ENCODE data around the gene RAB20.
"Not testable (repeated sequence)": the region's sequence is repeated elsewhere in the genome, so short reads cannot be mapped to it uniquely, and the experiment has no call there.

RAB20 gene

GRCh38 chr13:110551284-110551683 lies 10.2 kb downstream of the RAB20 start:
- Mint-ChIP-seq H3K27ac (no peak overlapping the region), H3K4me3 (no peak overlapping the region), H3K27me3 (no peaks in the 10 kb centered on the region), H3K4me1 (peaks cover 18% of the 10 kb centered on the region), H3K36me3 (peaks cover 27% of the 10 kb centered on the region), H3K9me3 (no peaks in the 10 kb centered on the region)
- no peak for ATAC-seq

DNA sequence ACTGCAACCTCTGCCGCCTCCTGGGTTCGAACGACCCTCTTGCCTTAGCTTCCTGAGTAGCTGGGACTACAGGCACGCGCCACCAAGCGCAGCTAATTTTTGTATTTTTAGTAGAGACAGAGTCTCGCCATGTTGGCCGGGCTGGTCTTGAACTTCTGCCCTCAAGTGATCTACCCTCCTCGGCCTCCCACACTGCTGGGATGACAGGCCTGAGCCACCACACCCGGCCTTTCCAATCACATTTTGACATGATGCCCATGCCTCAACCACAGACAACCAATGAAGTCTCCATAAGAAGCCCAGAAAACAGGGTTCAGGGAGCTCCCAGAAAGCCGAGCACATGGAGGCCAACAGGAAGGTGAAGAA lies 11.7 kb downstream of the RAB20 start:
- H3K36me3 Mint-ChIP-seq: peaks cover 31% of the 10 kb centered on the region
- ATAC-seq: no peak
- no peak overlapping the region for H3K27ac Mint-ChIP-seq
- no peak overlapping the region for H3K4me3 Mint-ChIP-seq
- no peaks in the 10 kb centered on the region for H3K27me3 Mint-ChIP-seq
- H3K4me1 Mint-ChIP-seq: peaks cover 7% of the 10 kb centered on the region
- peaks cover 2% of the 10 kb centered on the region for H3K9me3 Mint-ChIP-seq

GRCh38 chr13:110548891-110549794 lies 12.4 kb downstream of the RAB20 start:
- Mint-ChIP-seq H3K27ac (no peak overlapping the region), H3K36me3 (peaks cover 37% of the 10 kb centered on the region), H3K4me3 (no peak overlapping the region), H3K4me1 (peaks cover 7% of the 10 kb centered on the region), H3K27me3 (no peaks in the 10 kb centered on the region), H3K9me3 (peaks cover 3% of the 10 kb centered on the region)
- no peak for ATAC-seq

- no peaks in the 10 kb centered on the region for H3K27me3 Mint-ChIP-seq
- H3K9me3 Mint-ChIP-seq: peaks cover 3% of the 10 kb centered on the region
- no peak overlapping the region for H3K27ac Mint-ChIP-seq
- peaks cover 7% of the 10 kb centered on the region for H3K4me1 Mint-ChIP-seq
- peaks cover 43% of the 10 kb centered on the region for H3K36me3 Mint-ChIP-seq
- no peak overlapping the region for H3K4me3 Mint-ChIP-seq
- no peak for ATAC-seq
Observed at GRCh38 chr13:110546926-110547325, 14.6 kb downstream of the RAB20 start.

- no peak for ATAC-seq
- H3K4me3 Mint-ChIP-seq: no peak overlapping the region
- no peaks in the 10 kb centered on the region for H3K27me3 Mint-ChIP-seq
- H3K9me3 Mint-ChIP-seq: peaks cover 3% of the 10 kb centered on the region
- H3K4me1 Mint-ChIP-seq: peaks cover 5% of the 10 kb centered on the region
- H3K36me3 Mint-ChIP-seq: peaks cover 40% of the 10 kb centered on the region
- H3K27ac Mint-ChIP-seq: no peak overlapping the region
Observed at GRCh38 chr13:110546378-110546777, 15.1 kb downstream of the RAB20 start.

- no peak for ATAC-seq
- no peak overlapping the region for H3K4me3 Mint-ChIP-seq
- peaks cover 17% of the 10 kb centered on the region for H3K4me1 Mint-ChIP-seq
- no peaks in the 10 kb centered on the region for H3K27me3 Mint-ChIP-seq
- no peak overlapping the region for H3K27ac Mint-ChIP-seq
- H3K9me3 Mint-ChIP-seq: peaks cover 3% of the 10 kb centered on the region
- H3K36me3 Mint-ChIP-seq: peaks cover 33% of the 10 kb centered on the region
Observed at GRCh38 chr13:110542169-110542796, 19.2 kb downstream of the RAB20 start.

- Mint-ChIP-seq H3K4me1 (peaks cover 22% of the 10 kb centered on the region), H3K9me3 (peaks cover 3% of the 10 kb centered on the region), H3K4me3 (no peak overlapping the region), H3K27me3 (no peaks in the 10 kb centered on the region), H3K36me3 (peaks cover 26% of the 10 kb centered on the region), H3K27ac (no peak overlapping the region)
- ATAC-seq: no peak
Observed at GRCh38 chr13:110541526-110541920, 20.0 kb downstream of the RAB20 start.

DNA sequence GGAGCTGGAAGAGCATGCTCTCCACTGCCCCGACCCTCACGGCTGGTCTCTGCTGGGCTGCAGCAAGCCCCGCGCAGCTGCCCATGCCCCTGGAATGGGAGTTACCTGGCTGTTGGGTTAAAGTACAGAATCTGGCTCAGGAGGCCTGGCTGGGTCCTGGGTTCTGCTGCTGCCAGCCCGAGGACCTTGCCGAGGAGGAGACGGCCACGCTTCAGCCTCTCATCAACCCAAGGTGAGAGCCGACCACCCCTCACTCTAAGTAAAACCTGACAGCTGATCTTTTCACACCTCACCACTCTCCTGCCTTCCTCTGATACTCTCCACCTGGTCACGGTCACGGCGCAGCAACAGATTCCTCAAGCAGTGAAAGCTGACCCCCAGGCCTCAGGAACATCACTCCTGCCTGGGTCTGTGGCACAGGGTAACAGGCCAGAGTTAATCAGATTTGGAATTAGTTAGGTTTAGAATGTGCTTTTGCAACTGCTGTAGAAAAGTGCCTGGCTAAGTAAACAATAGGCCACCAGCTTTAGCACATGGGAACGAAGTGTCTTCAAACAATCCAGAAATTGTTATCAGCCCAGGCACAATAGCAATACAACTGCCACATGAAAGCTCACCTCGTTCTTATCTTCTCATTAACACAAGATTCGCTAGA lies 20.5 kb downstream of the RAB20 start:
- no peak for ATAC-seq
- Mint-ChIP-seq H3K27me3 (no peaks in the 10 kb centered on the region), H3K27ac (no peak overlapping the region), H3K36me3 (peaks cover 23% of the 10 kb centered on the region), H3K9me3 (peaks cover 3% of the 10 kb centered on the region), H3K4me1 (peaks cover 27% of the 10 kb centered on the region), H3K4me3 (no peak overlapping the region)

DNA sequence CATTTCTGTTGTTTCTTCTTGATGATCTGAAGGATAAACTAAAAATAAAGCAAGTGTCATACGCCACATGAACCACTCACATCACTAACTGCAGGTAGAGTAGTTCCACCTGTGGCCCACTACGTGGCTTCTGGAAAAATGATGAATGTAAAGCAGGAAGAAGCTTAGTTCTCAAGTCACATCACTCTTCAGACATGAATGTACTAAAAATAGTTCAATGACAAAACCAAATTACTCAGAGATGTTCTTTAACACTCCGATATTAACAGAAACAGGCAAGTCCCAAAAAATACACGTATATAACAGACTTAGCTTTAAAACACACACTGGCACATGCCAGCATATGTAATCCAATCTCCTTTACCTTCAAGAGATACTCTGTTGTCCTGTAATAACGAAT lies 21.6 kb downstream of the RAB20 start:
- H3K4me1 Mint-ChIP-seq: peaks cover 27% of the 10 kb centered on the region
- no peak overlapping the region for H3K27ac Mint-ChIP-seq
- peaks cover 2% of the 10 kb centered on the region for H3K9me3 Mint-ChIP-seq
- peaks cover 13% of the 10 kb centered on the region for H3K36me3 Mint-ChIP-seq
- H3K4me3 Mint-ChIP-seq: no peak overlapping the region
- ATAC-seq: no peak
- no peaks in the 10 kb centered on the region for H3K27me3 Mint-ChIP-seq

- no peaks in the 10 kb centered on the region for H3K27me3 Mint-ChIP-seq
- H3K27ac Mint-ChIP-seq: no peak overlapping the region
- H3K4me1 Mint-ChIP-seq: peaks cover 27% of the 10 kb centered on the region
- H3K36me3 Mint-ChIP-seq: peaks cover 5% of the 10 kb centered on the region
- no peak overlapping the region for H3K4me3 Mint-ChIP-seq
- peak; percentile 20 for ATAC-seq
- no peaks in the 10 kb centered on the region for H3K9me3 Mint-ChIP-seq
Observed at GRCh38 chr13:110538632-110539031, 22.9 kb downstream of the RAB20 start.

DNA sequence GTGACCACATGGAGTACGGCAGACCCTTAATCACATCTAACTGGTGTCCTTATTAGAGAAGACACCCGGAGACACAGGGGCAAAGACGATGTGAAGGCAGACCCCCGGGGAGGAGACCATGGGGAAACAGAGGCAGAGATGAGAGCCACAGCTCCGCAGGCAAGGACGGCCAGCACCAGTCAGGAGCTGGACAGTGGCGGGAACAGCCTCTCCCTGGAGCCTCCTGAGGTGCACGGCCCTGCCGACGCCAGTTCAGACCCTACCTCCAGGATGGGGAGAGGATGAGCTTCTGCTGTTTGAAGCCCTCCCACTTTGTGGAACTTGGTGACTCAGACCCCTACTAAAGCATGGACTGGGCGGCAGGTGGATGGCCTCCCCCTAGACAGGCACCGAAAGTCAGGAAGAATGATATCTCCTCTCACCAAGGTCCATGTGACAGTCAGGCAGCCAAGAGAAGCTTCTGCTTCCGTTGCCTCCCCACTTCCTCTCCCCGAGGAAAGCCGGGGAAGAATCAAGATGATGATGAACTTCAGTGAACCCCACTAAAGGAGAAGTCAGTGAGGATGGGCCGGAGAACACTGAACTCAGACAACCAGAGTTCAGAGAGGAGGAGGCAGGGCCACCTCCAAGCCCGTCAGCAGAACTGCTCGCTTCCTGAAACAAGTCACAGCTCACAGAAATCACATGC lies 25.4 kb downstream of the RAB20 start:
- Mint-ChIP-seq H3K27ac (no peak overlapping the region), H3K36me3 (no peaks in the 10 kb centered on the region), H3K9me3 (no peaks in the 10 kb centered on the region), H3K27me3 (no peaks in the 10 kb centered on the region), H3K4me3 (no peak overlapping the region), H3K4me1 (peaks cover 27% of the 10 kb centered on the region)
- peak; percentile 79 for ATAC-seq

GRCh38 chr13:110535526-110535925 lies 26.0 kb downstream of the RAB20 start:
- Mint-ChIP-seq H3K27ac (no peak overlapping the region), H3K4me3 (no peak overlapping the region), H3K36me3 (no peaks in the 10 kb centered on the region), H3K9me3 (no peaks in the 10 kb centered on the region), H3K27me3 (no peaks in the 10 kb centered on the region), H3K4me1 (peaks cover 27% of the 10 kb centered on the region)
- no peak for ATAC-seq

GRCh38 chr13:110533771-110534670 lies 27.5 kb downstream of the RAB20 start:
- H3K4me1 Mint-ChIP-seq: peaks cover 27% of the 10 kb centered on the region
- H3K27ac Mint-ChIP-seq: no peak overlapping the region
- no peaks in the 10 kb centered on the region for H3K27me3 Mint-ChIP-seq
- no peaks in the 10 kb centered on the region for H3K36me3 Mint-ChIP-seq
- no peak overlapping the region for H3K4me3 Mint-ChIP-seq
- ATAC-seq: no peak
- H3K9me3 Mint-ChIP-seq: no peaks in the 10 kb centered on the region

- not testable (repeated sequence) for H3K27ac Mint-ChIP-seq
Observed at GRCh38 chr13:110532258-110532657, 29.3 kb downstream of the RAB20 start.

More at GRCh38 chr13:110532258-110532657, 29.3 kb downstream of the RAB20 start:
- H3K4me3 Mint-ChIP-seq, ATAC-seq, H3K4me1 Mint-ChIP-seq, H3K27me3 Mint-ChIP-seq, H3K9me3 Mint-ChIP-seq, H3K36me3 Mint-ChIP-seq: not testable (repeated sequence)
